ENCODE results near the gene KYNU.
"Not testable (repeated sequence)": the region's sequence is repeated elsewhere in the genome, so short reads cannot be mapped to it uniquely, and the experiment has no call there.

Gene KYNU

GRCh38 chr2:142989273-142990204, 112.1 kb downstream of the KYNU start:
- no peak for DNase-seq (ENCODE audit: low read depth)
- H3K4me3 ChIP-seq (ENCODE audit: low read depth, low read length): no peak overlapping the region

GRCh38 chr2:142991295-142991694, 113.8 kb downstream of the KYNU start:
- DNase-seq (ENCODE audit: low read depth): no peak

GRCh38 chr2:142992840-142993239, 115.4 kb downstream of the KYNU start:
- H3K4me3 ChIP-seq (ENCODE audit: low read depth, low read length): no peak overlapping the region
- no peak for DNase-seq (ENCODE audit: low read depth)

More at GRCh38 chr2:142991295-142991694, 113.8 kb downstream of the KYNU start:
- H3K4me3 ChIP-seq (ENCODE audit: low read depth, low read length): no peak overlapping the region

- no peak for DNase-seq (ENCODE audit: low read depth)
- no peak overlapping the region for H3K4me3 ChIP-seq (ENCODE audit: low read depth, low read length)
Measured at GRCh38 chr2:142993771-142994170, 116.3 kb downstream of the KYNU start.

GRCh38 chr2:142994665-142995064, 117.2 kb downstream of the KYNU start:
- no peak for DNase-seq (ENCODE audit: low read depth)
- no peak overlapping the region for H3K4me3 ChIP-seq (ENCODE audit: low read depth, low read length)

GRCh38 chr2:142997231-142997630, 119.8 kb downstream of the KYNU start:
- no peak overlapping the region for H3K4me3 ChIP-seq (ENCODE audit: low read depth, low read length)
- DNase-seq (ENCODE audit: low read depth): no peak

- H3K4me3 ChIP-seq (ENCODE audit: low read depth, low read length): no peak overlapping the region
- DNase-seq (ENCODE audit: low read depth): no peak
Measured at GRCh38 chr2:143000599-143000998, 123.1 kb downstream of the KYNU start.

GRCh38 chr2:143001501-143001900, 124.0 kb downstream of the KYNU start:
- DNase-seq (ENCODE audit: low read depth): no peak
- no peak overlapping the region for H3K4me3 ChIP-seq (ENCODE audit: low read depth, low read length)

- no peak for DNase-seq (ENCODE audit: low read depth)
- H3K4me3 ChIP-seq (ENCODE audit: low read depth, low read length): no peak overlapping the region
Measured at GRCh38 chr2:143015656-143016055, 138.2 kb downstream of the KYNU start.

- peak overlapping the region; percentile 1 for H3K4me3 ChIP-seq (ENCODE audit: low read depth, low read length)
- no peak for DNase-seq (ENCODE audit: low read depth)
Measured at GRCh38 chr2:143026411-143027054, 149.1 kb downstream of the KYNU start.

- H3K4me3 ChIP-seq (ENCODE audit: low read depth, low read length): no peak overlapping the region
- DNase-seq (ENCODE audit: low read depth): no peak
Measured at GRCh38 chr2:143029141-143029540, 151.7 kb downstream of the KYNU start.

- H3K4me3 ChIP-seq (ENCODE audit: low read depth, low read length): no peak overlapping the region
- peak; percentile 4 for DNase-seq (ENCODE audit: low read depth)
Measured at GRCh38 chr2:143030127-143030526, 152.7 kb downstream of the KYNU start.

- DNase-seq (ENCODE audit: low read depth): peak; percentile 31
- H3K4me3 ChIP-seq (ENCODE audit: low read depth, low read length): no peak overlapping the region
Measured at GRCh38 chr2:143034292-143035074, 157.0 kb downstream of the KYNU start.

- no peak for DNase-seq (ENCODE audit: low read depth)
Measured at GRCh38 chr2:143051465-143051864, 174.0 kb downstream of the KYNU start.

GRCh38 chr2:143053437-143053836, 176.0 kb downstream of the KYNU start:
- not testable (repeated sequence) for H3K4me3 ChIP-seq (ENCODE audit: low read depth, low read length); DNase-seq (ENCODE audit: low read depth)

More at GRCh38 chr2:143051465-143051864, 174.0 kb downstream of the KYNU start:
- H3K4me3 ChIP-seq (ENCODE audit: low read depth, low read length): no peak overlapping the region

- DNase-seq (ENCODE audit: low read depth): no peak
- no peak overlapping the region for H3K4me3 ChIP-seq (ENCODE audit: low read depth, low read length)
Measured at GRCh38 chr2:143056550-143056949, 179.1 kb downstream of the KYNU start.

GRCh38 chr2:143058851-143059250, 181.4 kb downstream of the KYNU start:
- H3K4me3 ChIP-seq (ENCODE audit: low read depth, low read length): no peak overlapping the region
- DNase-seq (ENCODE audit: low read depth): no peak

- no peak overlapping the region for H3K4me3 ChIP-seq (ENCODE audit: low read depth, low read length)
- no peak for DNase-seq (ENCODE audit: low read depth)
Measured at GRCh38 chr2:143063612-143064200, 186.2 kb downstream of the KYNU start.

GRCh38 chr2:143068094-143068493, 190.6 kb downstream of the KYNU start:
- H3K4me3 ChIP-seq (ENCODE audit: low read depth, low read length): no peak overlapping the region
- no peak for DNase-seq (ENCODE audit: low read depth)

- no peak overlapping the region for H3K4me3 ChIP-seq (ENCODE audit: low read depth, low read length)
- no peak for DNase-seq (ENCODE audit: low read depth)
Measured at GRCh38 chr2:143068509-143068908, 191.0 kb downstream of the KYNU start.

Data from skeletal muscle cell (primary cell).